ENCODE data around the gene THADA.

THADA gene

DNA sequence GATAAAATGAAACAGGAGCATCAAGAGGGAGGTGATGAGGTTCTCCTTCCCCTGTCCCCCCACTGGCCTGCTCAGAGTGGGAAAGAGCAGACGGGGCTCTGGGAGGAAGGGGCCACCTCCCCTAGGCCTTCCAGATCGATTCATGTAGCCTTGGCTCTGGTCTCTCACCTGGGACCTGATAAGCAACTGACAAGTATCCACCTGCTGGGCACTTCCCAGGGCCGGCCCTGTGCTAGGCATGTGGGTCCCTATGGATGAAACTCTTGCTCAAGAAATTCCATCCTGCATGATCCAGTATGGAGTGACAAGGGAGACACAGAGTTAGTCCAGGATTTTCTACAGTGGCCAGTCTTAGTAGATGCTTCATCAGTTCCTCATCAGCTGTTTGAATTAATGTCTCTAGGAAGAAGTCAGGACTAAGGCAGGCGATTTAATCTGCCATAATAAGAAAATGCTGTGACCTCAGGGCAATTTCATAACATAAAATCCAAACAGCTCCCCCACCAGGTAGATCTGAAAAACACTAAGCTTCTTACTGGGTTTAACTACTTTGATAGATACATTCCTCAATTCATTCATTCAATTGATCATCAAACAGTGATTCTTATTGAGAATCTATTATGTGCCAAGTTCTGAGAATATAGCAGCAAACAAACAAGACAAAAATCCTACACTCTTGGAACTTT, 324.8 kb downstream of the THADA start:
- DNase-seq (ENCODE audit: low spot score) = peak; percentile 27

DNA sequence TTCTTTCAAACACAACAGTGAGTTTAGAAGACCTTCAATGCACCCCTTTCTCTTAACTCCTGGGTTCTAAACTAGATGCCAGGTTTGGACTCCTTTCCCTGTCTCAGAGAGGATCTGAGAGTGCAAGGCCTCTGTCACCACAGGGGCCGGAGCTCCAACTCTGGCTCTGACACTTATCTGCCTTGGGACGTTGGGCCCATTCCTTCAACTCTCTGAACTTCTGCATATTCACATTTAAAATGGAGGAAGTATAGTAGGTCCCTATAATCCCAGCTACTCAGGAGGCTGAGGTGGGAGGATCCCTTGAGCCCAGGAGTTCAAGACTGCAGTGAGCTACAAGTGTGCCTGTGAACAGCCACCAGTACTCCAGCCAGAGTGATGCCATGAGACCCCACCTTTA, 325.4 kb downstream of the THADA start:
- DNase-seq (ENCODE audit: low spot score) = no peak

DNA sequence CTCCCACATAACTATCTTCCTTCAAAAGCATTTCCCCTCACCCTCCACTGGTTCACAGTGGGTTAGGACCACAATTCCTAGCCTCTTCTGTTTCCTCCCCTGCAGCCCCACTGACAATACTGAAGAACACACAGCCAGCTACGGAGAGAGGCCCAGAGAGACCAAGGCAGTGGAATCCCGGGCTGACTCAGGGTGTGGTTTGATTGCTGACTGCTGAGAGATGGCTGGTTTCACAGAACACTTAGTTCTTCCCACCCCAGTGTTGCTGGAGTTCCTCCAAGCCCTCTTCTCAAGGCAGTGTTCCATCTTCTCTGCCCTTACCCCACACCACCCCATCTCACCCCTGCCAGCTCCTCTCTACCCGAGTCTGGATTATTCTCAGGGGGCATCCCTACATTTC, 326.1 kb downstream of the THADA start:
- DNase-seq (ENCODE audit: low spot score) = no peak

DNA sequence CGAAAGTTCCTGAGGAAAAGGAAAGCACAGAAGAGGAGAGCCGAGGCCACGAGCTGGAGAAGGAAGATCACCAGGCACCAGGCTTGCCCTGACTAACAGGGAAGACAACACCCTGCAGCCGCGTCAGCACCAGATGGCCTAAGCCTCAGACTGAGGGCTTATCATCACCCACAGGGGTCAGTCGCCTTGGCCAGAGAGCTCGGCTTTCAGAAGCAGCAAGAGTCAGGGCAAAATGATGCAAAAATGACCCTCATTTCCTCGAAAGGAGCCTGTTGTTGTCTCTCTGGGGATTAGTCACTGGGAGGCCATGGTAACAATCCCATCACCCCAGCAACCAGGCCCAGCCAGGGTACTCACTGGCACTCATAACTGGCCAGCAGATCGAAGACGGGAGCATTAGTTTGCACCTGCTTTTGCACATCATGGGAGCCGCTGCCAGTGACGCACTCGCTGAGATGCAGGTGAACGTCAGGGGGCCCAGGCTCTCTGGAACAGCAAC, 326.7 kb downstream of the THADA start:
- no peak for DNase-seq (ENCODE audit: low spot score)

DNA sequence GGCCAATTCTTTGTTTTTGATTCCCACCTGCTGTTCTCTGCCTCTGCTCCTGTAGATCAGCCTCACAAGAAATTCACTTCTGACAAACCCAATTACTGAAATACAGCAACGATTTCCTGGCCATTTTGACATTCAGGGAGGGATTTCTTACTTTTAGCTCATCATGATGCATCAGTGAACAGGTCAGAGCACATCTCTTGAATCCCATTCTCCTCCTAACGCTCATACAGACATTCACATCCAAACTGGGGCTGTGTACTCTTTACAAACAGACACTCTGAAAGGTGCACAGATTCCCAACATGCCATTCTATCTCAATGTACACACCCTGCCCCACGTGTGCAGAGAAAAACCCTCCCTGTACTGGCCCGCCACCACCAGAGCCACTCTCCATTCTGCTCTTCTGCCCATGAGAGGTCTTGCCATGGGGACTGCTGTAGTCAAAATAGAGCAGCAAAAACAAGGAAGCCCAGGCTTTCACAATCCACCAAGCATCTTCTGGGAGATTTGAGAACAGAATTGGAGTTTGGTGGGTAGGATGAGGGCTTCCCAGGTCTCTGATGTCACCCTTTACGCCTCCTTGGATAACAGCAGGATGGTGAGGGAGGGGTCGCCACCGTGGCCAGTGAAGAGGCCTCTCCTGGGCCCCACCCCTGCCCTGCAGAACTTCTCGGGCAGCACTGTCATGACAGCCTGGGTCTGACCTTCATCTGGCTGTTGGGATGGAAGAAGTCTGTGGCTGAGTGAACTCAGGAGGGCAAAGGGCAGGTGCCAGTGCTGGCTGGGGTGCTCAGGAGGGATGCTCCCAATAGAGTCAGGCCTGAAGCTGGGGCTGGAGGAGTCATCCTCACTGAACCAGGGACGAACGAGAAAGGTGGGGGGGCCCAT, 327.5 kb downstream of the THADA start:
- DNase-seq (ENCODE audit: low spot score) = no peak

DNA sequence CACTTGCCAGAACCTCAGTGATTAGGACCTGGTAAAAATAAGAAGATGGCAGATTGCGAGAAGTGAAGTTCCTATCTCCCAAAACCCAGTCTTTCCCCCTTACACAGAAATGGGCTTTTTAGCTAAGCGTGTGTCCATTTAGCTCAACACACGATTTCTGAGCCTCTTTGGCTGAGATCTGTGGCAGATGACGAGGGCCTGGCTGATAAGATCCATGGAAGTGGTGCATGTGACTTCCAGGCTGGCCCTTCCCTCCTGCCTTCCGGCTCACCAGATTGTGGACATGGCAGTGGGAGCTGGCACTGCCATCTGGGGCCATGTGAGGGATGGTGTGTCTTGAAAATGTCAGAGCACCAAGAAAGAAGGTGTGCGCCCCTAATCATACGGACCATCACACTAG, 328.5 kb downstream of the THADA start:
- DNase-seq (ENCODE audit: low spot score) = no peak

GRCh38 chr2:43266711-43267111, 329.1 kb downstream of the THADA start:
- DNase-seq (ENCODE audit: low spot score) = no peak

DNA sequence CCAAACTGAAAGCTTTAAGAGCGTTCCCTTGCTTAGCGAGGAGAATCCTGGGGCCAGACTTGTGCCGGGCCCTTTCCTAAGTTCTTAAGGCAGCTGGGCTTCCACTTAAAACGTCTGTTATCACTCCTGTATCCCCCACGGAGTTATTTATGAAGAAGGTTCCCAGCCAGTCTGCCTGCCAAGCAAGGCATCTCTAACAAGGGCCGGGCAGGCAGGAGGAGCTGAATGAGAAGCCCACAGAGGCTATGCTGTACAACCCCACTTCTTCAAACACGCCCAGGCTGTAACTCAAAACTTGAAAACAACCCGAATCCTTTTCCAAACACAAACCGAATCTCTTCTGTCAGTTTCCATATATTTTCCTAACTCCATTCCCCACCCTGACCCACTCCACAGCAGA, 330.4 kb downstream of the THADA start:
- no peak for DNase-seq (ENCODE audit: low spot score)

DNA sequence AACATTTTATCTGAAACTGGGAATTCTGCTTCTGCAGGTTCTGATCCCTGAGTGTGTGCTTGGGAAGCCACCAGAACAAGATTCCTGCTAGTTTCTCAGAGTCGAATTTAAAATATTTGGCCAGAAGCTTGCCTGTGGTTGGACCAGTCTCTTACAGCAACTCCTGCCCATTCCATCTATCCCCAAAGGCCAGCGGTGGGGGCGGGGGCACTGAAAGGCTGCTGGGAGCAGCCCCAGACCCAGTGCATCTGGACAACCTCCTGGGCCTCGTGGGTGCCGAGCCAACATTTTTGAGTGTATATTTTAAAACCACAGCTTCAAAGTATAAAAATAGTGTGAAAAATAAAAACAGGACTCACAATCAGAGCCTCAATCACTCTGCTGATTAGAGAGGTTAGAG, 330.8 kb downstream of the THADA start:
- DNase-seq (ENCODE audit: low spot score) = no peak

DNA sequence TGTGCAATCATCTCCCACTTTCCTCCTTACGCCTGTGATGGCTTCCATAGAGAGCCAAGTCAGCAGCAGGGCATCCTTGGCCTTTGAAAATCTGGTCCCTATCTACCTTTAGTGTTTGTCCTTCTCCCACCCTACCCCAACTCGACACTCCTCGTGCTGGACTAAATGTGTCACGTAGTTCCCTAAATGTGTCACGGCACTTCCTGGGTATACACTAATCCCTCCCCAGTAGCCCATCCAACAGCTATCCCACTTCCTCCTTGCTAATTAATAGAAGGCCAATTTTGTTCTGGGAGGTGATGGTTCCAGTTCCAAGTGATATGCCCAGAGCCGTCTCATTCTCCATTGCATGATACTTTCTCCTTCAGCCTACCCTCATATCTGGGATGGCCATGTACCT, 332.9 kb downstream of the THADA start:
- no peak for DNase-seq (ENCODE audit: low spot score)

DNA sequence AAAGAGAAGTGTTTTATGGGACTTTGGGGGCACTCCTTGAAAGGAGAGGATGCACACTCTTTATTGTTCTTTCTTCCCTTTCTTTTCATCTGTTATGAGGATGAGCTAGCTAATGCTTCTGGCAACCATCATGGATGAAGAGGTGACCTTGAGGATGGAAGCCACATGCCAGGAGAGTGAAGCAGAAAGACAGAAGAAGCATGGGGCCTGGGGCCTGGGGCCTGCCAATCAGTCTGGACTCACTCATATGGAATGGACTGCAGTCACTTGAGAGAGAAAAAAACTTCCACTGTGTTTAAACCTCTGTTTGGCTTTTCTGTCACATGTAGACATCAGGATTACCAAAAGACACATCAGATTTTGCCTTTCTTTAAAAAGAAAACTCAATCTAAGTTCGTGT, 333.6 kb downstream of the THADA start:
- DNase-seq (ENCODE audit: low spot score) = no peak

DNA sequence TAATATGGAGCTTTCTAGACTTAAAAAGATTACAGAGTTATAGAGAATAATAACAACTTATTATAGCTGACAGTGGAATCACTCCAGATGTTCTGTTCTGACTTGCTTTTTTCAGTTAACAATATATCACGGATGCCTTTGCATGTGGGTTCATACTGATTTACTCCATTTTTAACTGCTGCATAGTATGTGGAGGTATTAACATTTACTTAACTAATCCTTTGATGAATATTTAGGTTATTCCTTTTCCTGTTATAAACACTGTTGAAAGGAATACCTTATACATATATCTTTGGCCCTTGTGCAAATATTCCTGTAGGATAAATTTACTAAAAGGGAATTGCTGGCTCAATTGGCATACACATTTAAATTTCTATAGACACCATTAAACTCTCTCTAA, 336.3 kb downstream of the THADA start:
- no peak for DNase-seq (ENCODE audit: low spot score)

DNA sequence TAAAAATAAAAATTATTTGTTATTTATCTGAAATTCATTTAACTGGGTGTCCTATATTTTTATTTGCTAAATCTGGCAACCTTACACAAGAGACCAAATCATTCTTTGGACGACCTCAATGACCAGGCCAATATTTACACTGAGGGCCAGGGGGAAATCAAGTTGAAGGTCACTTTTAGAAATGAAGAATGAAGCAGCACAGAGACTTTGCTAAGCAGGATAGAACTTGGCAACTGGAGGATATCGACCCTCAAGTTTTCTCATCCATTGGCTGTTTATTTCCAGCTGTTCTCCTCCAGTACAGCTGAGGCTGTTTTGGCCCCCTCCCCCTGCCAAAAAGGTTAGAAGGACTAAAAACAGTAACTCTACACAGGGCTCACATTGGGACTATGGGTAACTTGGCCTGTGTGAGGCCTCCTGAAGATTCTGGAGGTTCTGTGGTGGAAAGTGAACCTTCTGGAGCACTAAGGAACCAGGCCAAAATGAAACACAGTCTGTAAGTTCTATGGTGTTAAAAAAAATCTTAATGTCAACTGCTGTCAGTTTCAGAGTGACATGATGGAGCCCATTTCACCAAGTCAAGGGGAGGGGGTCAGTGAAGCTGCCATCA, 337.2 kb downstream of the THADA start:
- DNase-seq (ENCODE audit: low spot score) = no peak

- no peak for DNase-seq (ENCODE audit: low spot score)
Observed at GRCh38 chr2:43255296-43255910, 340.4 kb downstream of the THADA start.

- no peak for DNase-seq (ENCODE audit: low spot score)
Observed at GRCh38 chr2:43254331-43254730, 341.5 kb downstream of the THADA start.

DNA sequence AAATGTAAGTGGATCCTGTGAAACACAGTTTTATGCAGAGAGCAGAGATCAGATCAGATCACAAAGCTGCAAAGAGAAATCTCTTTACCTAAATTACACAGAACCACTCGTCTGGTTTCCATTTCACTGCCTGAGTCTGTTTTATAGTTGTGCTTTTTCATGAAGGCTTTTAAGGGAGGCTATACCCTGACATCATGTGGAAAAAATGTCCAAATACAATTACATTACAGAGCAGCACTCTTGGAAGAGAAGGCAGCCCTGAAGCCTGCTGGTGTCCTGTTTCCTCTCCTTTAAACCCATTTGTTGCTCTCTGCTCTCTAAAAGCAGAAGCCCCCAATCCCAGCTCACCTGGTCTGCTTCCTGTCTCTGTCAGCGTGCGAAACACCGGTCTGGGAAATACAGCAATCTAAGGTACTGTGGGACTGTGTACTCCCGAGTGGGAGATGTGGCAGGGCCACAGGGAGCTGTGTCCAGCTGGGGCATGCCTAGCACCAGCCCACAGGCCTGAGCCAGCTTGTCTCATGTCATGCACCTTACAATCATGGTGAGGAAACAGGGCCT, 344.6 kb downstream of the THADA start:
- DNase-seq (ENCODE audit: low spot score) = no peak

DNA sequence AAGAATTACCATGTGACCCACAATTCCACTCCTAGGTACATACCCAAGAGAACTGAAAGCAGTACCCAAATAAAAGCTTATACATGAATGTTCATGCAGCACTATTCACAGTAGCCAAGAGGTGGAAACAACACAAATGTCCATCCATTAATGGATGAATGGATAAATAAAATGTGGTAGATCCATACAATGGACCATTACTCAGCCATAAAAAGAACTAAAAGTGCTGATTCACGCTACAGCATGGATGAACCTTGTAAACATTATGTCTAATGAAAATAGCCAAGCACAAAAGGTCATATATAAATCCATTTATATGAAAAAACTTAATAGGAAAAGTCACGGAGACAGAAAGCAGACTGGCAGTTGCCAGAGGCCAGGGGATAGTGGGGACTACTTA, 345.8 kb downstream of the THADA start:
- no peak for DNase-seq (ENCODE audit: low spot score)

GRCh38 chr2:43248621-43249020, 347.2 kb downstream of the THADA start:
- no peak for DNase-seq (ENCODE audit: low spot score)

- DNase-seq (ENCODE audit: low spot score) = no peak
Observed at GRCh38 chr2:43246641-43247040, 349.2 kb downstream of the THADA start.

GRCh38 chr2:43241558-43241957, 354.3 kb downstream of the THADA start:
- no peak for DNase-seq (ENCODE audit: low spot score)

- DNase-seq (ENCODE audit: low spot score) = no peak
Observed at GRCh38 chr2:43240766-43241150, 355.1 kb downstream of the THADA start.
